Fibroblast of lung (primary cell): Measurements from ENCODE around the gene CHRNB1.

Experiments used
- CTCF ChIP-seq, 2 donors: IDR thresholded peaks in 1 of 2; conservative IDR thresholded peaks in 1 of 2; 1 replicate in 1 of 2; 2 replicates in 1 of 2; pipeline ENCODE4 v1.5.1; 2011 to 2012; ENCODE audit warnings: low read length in 2 of 2, control low read depth in 1 of 2, inconsistent platforms in 1 of 2, low read depth in 1 of 2, mild to moderate bottlenecking in 1 of 2
- EZH2 ChIP-seq: IDR thresholded peaks from 2 replicates; pipeline ENCODE4 v1.5.1; 2012; ENCODE audit warnings: low read length, control low read depth, mild to moderate bottlenecking; ENCODE audit errors: missing control alignments

GRCh38 chr17:7480089-7480384 is 35.2 kb downstream of the CHRNB1 start:
- TF ChIP-seq CTCF (conservative IDR thresholded peaks at IDR 0.05 in 1 of 2, IDR thresholded peaks at IDR 0.05 in 1 of 2; ENCODE audit: low read depth in 1 of 2, low read length in 2 of 2): no peak
- TF ChIP-seq EZH2: no peak
